Measurements from ENCODE around the gene COX4I1.

The COX4I1 gene

DNA sequence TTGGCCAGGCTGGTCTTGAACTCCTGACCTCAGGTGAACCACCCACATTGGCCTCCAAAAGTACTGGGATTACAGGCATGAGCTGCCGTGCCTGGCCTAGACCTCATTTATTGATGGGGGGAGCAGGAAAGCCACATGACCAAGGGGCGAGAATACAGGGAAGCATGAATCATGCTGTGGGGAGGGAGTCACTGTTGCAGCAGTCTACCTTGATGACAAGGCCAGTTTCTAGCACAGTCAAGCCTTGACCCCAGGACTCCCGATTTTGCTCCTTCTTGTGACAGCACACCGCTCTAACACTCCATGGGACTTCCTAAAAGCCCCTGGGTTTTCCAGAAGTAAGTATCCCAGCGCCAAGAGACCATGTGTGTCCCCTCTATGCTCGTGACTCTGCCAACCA lies 56.6 kb downstream of the COX4I1 start:
- TF ChIP-seq, protein P1, sequence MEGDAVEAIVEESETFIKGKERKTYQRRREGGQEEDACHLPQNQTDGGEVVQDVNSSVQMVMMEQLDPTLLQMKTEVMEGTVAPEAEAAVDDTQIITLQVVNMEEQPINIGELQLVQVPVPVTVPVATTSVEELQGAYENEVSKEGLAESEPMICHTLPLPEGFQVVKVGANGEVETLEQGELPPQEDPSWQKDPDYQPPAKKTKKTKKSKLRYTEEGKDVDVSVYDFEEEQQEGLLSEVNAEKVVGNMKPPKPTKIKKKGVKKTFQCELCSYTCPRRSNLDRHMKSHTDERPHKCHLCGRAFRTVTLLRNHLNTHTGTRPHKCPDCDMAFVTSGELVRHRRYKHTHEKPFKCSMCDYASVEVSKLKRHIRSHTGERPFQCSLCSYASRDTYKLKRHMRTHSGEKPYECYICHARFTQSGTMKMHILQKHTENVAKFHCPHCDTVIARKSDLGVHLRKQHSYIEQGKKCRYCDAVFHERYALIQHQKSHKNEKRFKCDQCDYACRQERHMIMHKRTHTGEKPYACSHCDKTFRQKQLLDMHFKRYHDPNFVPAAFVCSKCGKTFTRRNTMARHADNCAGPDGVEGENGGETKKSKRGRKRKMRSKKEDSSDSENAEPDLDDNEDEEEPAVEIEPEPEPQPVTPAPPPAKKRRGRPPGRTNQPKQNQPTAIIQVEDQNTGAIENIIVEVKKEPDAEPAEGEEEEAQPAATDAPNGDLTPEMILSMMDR (IDR thresholded peaks at IDR 0.05), result no peak

GRCh38 chr16:85856585-85856984 lies 57.1 kb downstream of the COX4I1 start:
- TF ChIP-seq, protein P1 (IDR thresholded peaks at IDR 0.05), result no peak

All from LNCAP (cell line).